Natural killer cell (primary cell): ENCODE data around the gene OGDHL. TPM values are rescaled to one million over a fixed set of nuclear protein-coding genes. Genes with fewer than 3 reads are reported as not detected.

Experiments used
- ATAC-seq, 3 donors: fragments of 150-1000 bp in 2 of 3; fragments of 200-7000 bp in 1 of 3; cut with Tn5 transposase; 1 replicate in 1 of 3; 2 replicates in 2 of 3; pipeline ENCODE4 v1.10.0; 2021; ENCODE audit warnings: mild to moderate bottlenecking in 2 of 3, moderate library complexity in 2 of 3
- DNase-seq, 2 donors: peaks; one replicate each; pipeline versions ENCODE4 v3.0.0 to v3.0.0-alpha.2; 2013 to 2021; ENCODE audit warnings: mixed read lengths in 1 of 2
- H3K27ac ChIP-seq: one replicate; pipeline ENCODE4 v1.5.1; 2013; ENCODE audit warnings: mild to moderate bottlenecking, low read length
- H3K27me3 ChIP-seq: one replicate; pipeline ENCODE4 v1.6.1; 2013; ENCODE audit warnings: low read length; ENCODE audit not compliant: control insufficient read depth, insufficient read depth
- H3K36me3 ChIP-seq: one replicate; pipeline ENCODE4 v1.6.1; 2013; ENCODE audit warnings: low read length; ENCODE audit not compliant: control insufficient read depth, insufficient read depth
- H3K4me1 ChIP-seq: one replicate; pipeline ENCODE4 v1.6.1; 2013; ENCODE audit warnings: low read length; ENCODE audit not compliant: control insufficient read depth, insufficient read depth
- H3K4me3 ChIP-seq: one replicate; pipeline ENCODE4 v1.5.1; 2013; ENCODE audit warnings: low read length
- H3K9me3 ChIP-seq: one replicate; pipeline ENCODE4 v1.6.1; 2013; ENCODE audit warnings: low read length; ENCODE audit not compliant: control insufficient read depth, insufficient read depth
- H3K27ac Mint-ChIP-seq, 2 donors: one replicate each; pipeline ENCODE4 v1.8.0; 2022; ENCODE audit warnings: mild to moderate bottlenecking in 2 of 2, mixed read lengths in 2 of 2, moderate library complexity in 1 of 2
- H3K27me3 Mint-ChIP-seq, 2 donors: one replicate each; pipeline ENCODE4 v1.8.0; 2022; ENCODE audit warnings: low read depth in 2 of 2, mixed read lengths in 2 of 2
- H3K36me3 Mint-ChIP-seq: one replicate; pipeline ENCODE4 v1.8.0; 2022; ENCODE audit warnings: mixed read lengths
- H3K4me1 Mint-ChIP-seq, 2 donors: one replicate each; pipeline ENCODE4 v1.8.0; 2022; ENCODE audit warnings: mixed read lengths in 2 of 2
- H3K4me3 Mint-ChIP-seq: one replicate; pipeline ENCODE4 v1.8.0; 2022; ENCODE audit warnings: mild to moderate bottlenecking, moderate library complexity, mixed read lengths
- H3K9me3 Mint-ChIP-seq, 2 donors: one replicate each; pipeline ENCODE4 v1.8.0; 2022; ENCODE audit warnings: mixed read lengths in 2 of 2
- WGBS: methylation state at CpG from one replicate; pipeline ENCODE4 v1.1.7; 2013; ENCODE audit warnings: missing lambda C conversion rate; ENCODE audit not compliant: insufficient coverage; 5-methylcytosine and 5-hydroxymethylcytosine counted together
- intact Hi-C: fragments of 100-400 bp; cut with micrococcal nuclease; formaldehyde crosslinking; loops from one replicate; pipeline ENCODE4 v1.14.2; 2022
- total RNA-seq, 4 donors: library from RNA; stranded (reverse); fragments of 120-200 nt in 1 of 4; gene quantifications; one replicate each; pipeline versions ENCODE4 v1.2.3 to v1.2.4, GENCODE V29; 2013 to 2022
- TF ChIP-seq, protein P1 (sequence below): fragments of 200-600 bp; IDR thresholded peaks from one replicate; pipeline ENCODE4 v1.8.0; 2022; ENCODE audit warnings: antibody characterized with exemption

OGDHL gene
- total RNA-seq, 3 donors from 2014 or later (not counting 1 experiment from before 2014, with no cell fraction given) = not detected

DNA sequence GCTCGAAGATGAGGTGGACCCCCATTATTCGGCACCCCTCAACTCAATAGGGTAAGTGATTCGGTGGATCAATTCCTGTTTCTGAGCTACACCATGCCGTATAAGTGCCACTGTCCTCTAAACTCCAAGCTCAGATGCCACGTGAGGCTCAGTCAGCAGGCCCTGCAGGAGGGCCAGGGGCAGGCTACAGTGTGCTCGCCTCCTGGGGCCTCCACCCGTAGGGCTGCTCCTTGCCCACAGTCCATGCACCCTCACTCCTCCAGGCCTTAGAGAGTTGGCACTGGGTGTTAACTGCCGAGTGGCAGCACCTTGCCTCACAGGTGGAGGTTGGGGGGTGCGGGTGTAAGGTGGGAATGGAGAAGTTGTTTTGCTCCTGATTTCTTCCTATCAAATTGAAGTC, 70.5 kb downstream of the OGDHL start:
- Mint-ChIP-seq H3K27me3 (peaks cover 51 to 67% of the 10 kb centered on the region in 2 donors), H3K4me3 (no peak overlapping the region), H3K4me1 (no peaks in the 10 kb centered on the region), H3K36me3 (peaks cover 8% of the 10 kb centered on the region), H3K9me3 (peaks cover 0 to 2% of the 10 kb centered on the region in 2 donors), H3K27ac (no peak overlapping the region)
- no peak overlapping the region for H3K4me3 ChIP-seq
- no peak for ATAC-seq
- peaks cover 10% of the 10 kb centered on the region for H3K9me3 ChIP-seq
- peaks cover 28% of the 10 kb centered on the region for H3K27me3 ChIP-seq
- TF ChIP-seq, protein P1, sequence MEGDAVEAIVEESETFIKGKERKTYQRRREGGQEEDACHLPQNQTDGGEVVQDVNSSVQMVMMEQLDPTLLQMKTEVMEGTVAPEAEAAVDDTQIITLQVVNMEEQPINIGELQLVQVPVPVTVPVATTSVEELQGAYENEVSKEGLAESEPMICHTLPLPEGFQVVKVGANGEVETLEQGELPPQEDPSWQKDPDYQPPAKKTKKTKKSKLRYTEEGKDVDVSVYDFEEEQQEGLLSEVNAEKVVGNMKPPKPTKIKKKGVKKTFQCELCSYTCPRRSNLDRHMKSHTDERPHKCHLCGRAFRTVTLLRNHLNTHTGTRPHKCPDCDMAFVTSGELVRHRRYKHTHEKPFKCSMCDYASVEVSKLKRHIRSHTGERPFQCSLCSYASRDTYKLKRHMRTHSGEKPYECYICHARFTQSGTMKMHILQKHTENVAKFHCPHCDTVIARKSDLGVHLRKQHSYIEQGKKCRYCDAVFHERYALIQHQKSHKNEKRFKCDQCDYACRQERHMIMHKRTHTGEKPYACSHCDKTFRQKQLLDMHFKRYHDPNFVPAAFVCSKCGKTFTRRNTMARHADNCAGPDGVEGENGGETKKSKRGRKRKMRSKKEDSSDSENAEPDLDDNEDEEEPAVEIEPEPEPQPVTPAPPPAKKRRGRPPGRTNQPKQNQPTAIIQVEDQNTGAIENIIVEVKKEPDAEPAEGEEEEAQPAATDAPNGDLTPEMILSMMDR = no peak
- no peak overlapping the region for H3K27ac ChIP-seq
- no peaks in the 10 kb centered on the region for H3K36me3 ChIP-seq
- H3K4me1 ChIP-seq = no peaks in the 10 kb centered on the region
- DNase-seq = no peak
- intact Hi-C loops = no loop called here
- 45% methylated on average over 8 of the region's 9 CpGs for WGBS

DNA sequence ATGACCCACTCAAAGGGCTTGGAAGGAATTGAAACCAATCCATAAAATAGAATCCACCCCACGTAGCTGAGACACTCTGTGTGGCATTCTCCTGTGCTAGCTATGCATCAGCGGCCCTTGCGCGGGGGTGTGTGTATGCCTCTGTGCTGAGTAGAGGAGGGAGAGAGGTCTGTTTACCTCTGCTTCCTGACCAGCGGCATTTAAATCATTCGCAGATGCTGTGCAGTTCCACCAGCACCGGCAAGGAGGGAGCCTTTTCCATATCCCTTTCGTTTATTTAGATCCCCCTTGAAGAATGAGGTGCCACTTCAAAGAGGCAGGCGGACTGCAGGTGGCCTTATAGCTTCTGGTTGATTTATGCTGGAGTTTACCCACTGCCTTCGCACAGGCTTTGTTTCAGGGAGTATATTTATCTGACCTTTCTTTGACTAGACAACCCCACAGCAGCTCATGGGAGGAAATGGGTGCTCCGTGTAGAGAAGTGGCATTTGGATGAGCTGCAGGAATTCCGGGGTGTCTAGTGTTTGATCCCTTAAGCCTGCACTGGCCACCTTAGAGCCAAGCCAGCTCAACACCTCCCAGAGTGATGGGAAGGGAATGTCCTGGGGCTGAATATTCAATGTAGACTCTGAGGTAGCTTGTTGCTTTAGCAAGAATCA, 71.3 kb downstream of the OGDHL start:
- H3K4me3 Mint-ChIP-seq = no peak overlapping the region
- no peak for DNase-seq
- no peak overlapping the region for H3K27ac Mint-ChIP-seq
- Histone ChIP-seq H3K4me3 (no peak overlapping the region), H3K27me3 (peaks cover 28% of the 10 kb centered on the region), H3K4me1 (no peaks in the 10 kb centered on the region), H3K36me3 (no peaks in the 10 kb centered on the region), H3K9me3 (peaks cover 15% of the 10 kb centered on the region), H3K27ac (no peak overlapping the region)
- H3K4me1 Mint-ChIP-seq = no peaks in the 10 kb centered on the region
- intact Hi-C loops = no loop called here
- peaks cover 51 to 67% of the 10 kb centered on the region in 2 donors for H3K27me3 Mint-ChIP-seq
- TF ChIP-seq, protein P1 = no peak
- H3K9me3 Mint-ChIP-seq = peaks cover 0 to 2% of the 10 kb centered on the region in 2 donors
- peak in 1 of 3 donors; percentile 17 for ATAC-seq
- peaks cover 8% of the 10 kb centered on the region for H3K36me3 Mint-ChIP-seq
- WGBS = 14% methylated on average over 12 of the region's 12 CpGs

GRCh38 chr10:49689882-49690510, 72.1 kb downstream of the OGDHL start:
- TF ChIP-seq, protein P1 = no peak
- H3K4me1 ChIP-seq = no peaks in the 10 kb centered on the region
- peaks cover 52 to 67% of the 10 kb centered on the region in 2 donors for H3K27me3 Mint-ChIP-seq
- H3K36me3 Mint-ChIP-seq = peaks cover 8% of the 10 kb centered on the region
- H3K27ac ChIP-seq = no peak overlapping the region
- peaks cover 0 to 2% of the 10 kb centered on the region in 2 donors for H3K9me3 Mint-ChIP-seq
- H3K27me3 ChIP-seq = peaks cover 28% of the 10 kb centered on the region
- no peak overlapping the region for H3K4me3 ChIP-seq
- no peaks in the 10 kb centered on the region for H3K36me3 ChIP-seq
- peaks cover 15% of the 10 kb centered on the region for H3K9me3 ChIP-seq
- ATAC-seq (no peak), DNase-seq (no peak)
- no peak overlapping the region for H3K4me3 Mint-ChIP-seq
- WGBS = 22% methylated on average over 9 of the region's 12 CpGs
- no peaks in the 10 kb centered on the region for H3K4me1 Mint-ChIP-seq
- no peak overlapping the region for H3K27ac Mint-ChIP-seq
- intact Hi-C loops = no loop called here
